B cell (primary cell): ENCODE measurements around the gene COL11A2. TPM values are rescaled to one million over a fixed set of nuclear protein-coding genes. Genes with fewer than 3 reads are reported as not detected.

ENCODE experiments used
- ATAC-seq: fragments of 200-7000 bp; cut with Tn5 transposase; one replicate; pipeline ENCODE4 v1.10.0; 2021; ENCODE audit warnings: low read depth, mild to moderate bottlenecking, moderate number of reproducible peaks, moderate library complexity
- CTCF ChIA-PET: fragments of 350-600 bp; sonication (Branson Sonifier 250); formaldehyde crosslinking; loops from one replicate; lab custom pipeline; 2021; ENCODE audit warnings: antibody characterized with exemption, inconsistent platforms; lab: Charles Lee
- POLR2A ChIA-PET: fragments of 350-600 bp; sonication (Branson Sonifier 250); formaldehyde crosslinking; loops from one replicate; lab custom pipeline; 2021; ENCODE audit warnings: antibody characterized with exemption; lab: Charles Lee
- DNase-seq: peaks from one replicate; pipeline ENCODE4 v3.0.0; 2013
- H2AFZ ChIP-seq: 2 replicates; pipeline ENCODE4 v1.6.1; 2012; ENCODE audit warnings: mild to moderate bottlenecking, low read depth, low read length; ENCODE audit not compliant: insufficient read depth, poor library complexity, severe bottlenecking
- H3K27ac ChIP-seq, 2 donors: 1 replicate in 1 of 2; 2 replicates in 1 of 2; pipeline ENCODE4 v1.5.1; 2012 to 2013; ENCODE audit warnings: low read length in 2 of 2, mild to moderate bottlenecking in 2 of 2, moderate library complexity in 1 of 2
- H3K27me3 ChIP-seq, 4 experiments: fragments of 200-600 bp in 1 of 4; sonication (generic) in 1 of 4; replicated peaks in 1 of 4; 1 replicate in 2 of 4; 2 replicates in 2 of 4; pipeline versions ENCODE4 v1.6.1 to v1.7.0; 2013 to 2016; ENCODE audit warnings: low read length in 3 of 4, mild to moderate bottlenecking in 2 of 4, mixed read lengths in 1 of 4, moderate library complexity in 1 of 4; ENCODE audit not compliant: insufficient read depth in 4 of 4, control insufficient read depth in 3 of 4; ENCODE audit errors: control extremely low read depth in 1 of 4
- H3K36me3 ChIP-seq, 2 experiments: replicated peaks in 1 of 2; 1 replicate in 1 of 2; 2 replicates in 1 of 2; pipeline versions ENCODE4 v1.6.1 to v1.7.1; 2013; ENCODE audit warnings: low read length in 1 of 2; ENCODE audit not compliant: insufficient read depth in 2 of 2, control insufficient read depth in 1 of 2; ENCODE audit errors: control extremely low read depth in 1 of 2, extremely low read depth in 1 of 2
- H3K4me1 ChIP-seq, 2 donors: fragments of 200-600 bp in 1 of 2; sonication (generic) in 1 of 2; 1 replicate in 1 of 2; 2 replicates in 1 of 2; pipeline versions ENCODE4 v1.5.1 to v1.6.1; 2013 to 2017; ENCODE audit warnings: low read length in 2 of 2; ENCODE audit not compliant: control insufficient read depth in 2 of 2, insufficient read depth in 2 of 2
- H3K4me2 ChIP-seq: replicated peaks from 2 replicates; pipeline ENCODE3; 2012; ENCODE audit warnings: mild to moderate bottlenecking, low read depth, low read length; ENCODE audit not compliant: poor library complexity, severe bottlenecking
- H3K4me3 ChIP-seq, 5 experiments: fragments of 200-600 bp in 1 of 5; sonication (generic) in 1 of 5; 1 replicate in 3 of 5; 2 replicates in 2 of 5; pipeline versions ENCODE4 v1.5.1 to v1.7.0; 2011 to 2016; ENCODE audit warnings: low read length in 4 of 5, mild to moderate bottlenecking in 4 of 5, low read depth in 2 of 5, control low read depth in 1 of 5, moderate library complexity in 1 of 5; ENCODE audit not compliant: insufficient read depth in 1 of 5; ENCODE audit errors: control extremely low read depth in 1 of 5, extremely low read depth in 1 of 5
- H3K79me2 ChIP-seq: fragments of 200-600 bp; sonication (generic); one replicate; pipeline ENCODE4 v1.6.0; 2016; ENCODE audit warnings: low read length; ENCODE audit not compliant: control insufficient read depth, insufficient read depth
- H3K9ac ChIP-seq: fragments of 200-600 bp; sonication (generic); 2 replicates; pipeline ENCODE4 v1.6.1; 2017; ENCODE audit warnings: mild to moderate bottlenecking, low read length, moderate library complexity
- H3K9me3 ChIP-seq, 3 donors: one replicate each; pipeline versions ENCODE4 v1.6.1 to v1.7.1; 2013; ENCODE audit warnings: low read length in 2 of 3; ENCODE audit not compliant: control insufficient read depth in 2 of 3, insufficient read depth in 1 of 3; ENCODE audit errors: control extremely low read depth in 1 of 3
- H4K20me1 ChIP-seq: 2 replicates; pipeline ENCODE4 v1.6.0; 2012; ENCODE audit warnings: mild to moderate bottlenecking, low read length; ENCODE audit not compliant: insufficient read depth, control insufficient read depth, poor library complexity, severe bottlenecking
- H3K27ac Mint-ChIP-seq: one replicate; pipeline ENCODE4 v1.8.0; 2021; ENCODE audit warnings: mixed read lengths
- H3K27me3 Mint-ChIP-seq: one replicate; pipeline ENCODE4 v1.8.0; 2021; ENCODE audit warnings: mixed read lengths
- H3K4me1 Mint-ChIP-seq: one replicate; pipeline ENCODE4 v1.8.0; 2021; ENCODE audit warnings: mixed read lengths
- H3K4me3 Mint-ChIP-seq: one replicate; pipeline ENCODE4 v1.8.0; 2021; ENCODE audit warnings: mixed read lengths
- H3K9me3 Mint-ChIP-seq: one replicate; pipeline ENCODE4 v1.8.0; 2022; ENCODE audit warnings: mixed read lengths; ENCODE audit not compliant: insufficient read depth
- EZH2 ChIP-seq: IDR thresholded peaks from 2 replicates; pipeline ENCODE4 v1.6.1; 2012; ENCODE audit warnings: borderline replicate concordance, low read depth, mild to moderate bottlenecking, moderate library complexity, low read length; ENCODE audit not compliant: insufficient read depth, poor library complexity, severe bottlenecking
- WGBS: methylation state at CpG from one replicate; pipeline ENCODE4 v1.1.5; 2013; ENCODE audit warnings: missing lambda C conversion rate; ENCODE audit not compliant: insufficient coverage; 5-methylcytosine and 5-hydroxymethylcytosine counted together
- intact Hi-C: fragments of 100-400 bp; cut with micrococcal nuclease; formaldehyde crosslinking; loops from one replicate; pipeline ENCODE4 v1.10.0; 2022
- polyA plus RNA-seq: library from polyadenylated mRNA; depleted of rRNA; stranded (reverse); fragments of >200 nt; gene quantifications from 2 replicates; pipeline ENCODE4 v1.2.3, GENCODE V29; 2012
- total RNA-seq, 2 donors: library from RNA; stranded (reverse); fragments of 120-200 nt in 1 of 2; gene quantifications; 1 replicate in 1 of 2; 2 replicates in 1 of 2; pipeline versions ENCODE4 v1.2.3 to v1.2.4, GENCODE V29; 2013 to 2022
- TF ChIP-seq, protein P1 (sequence below): fragments of 200-600 bp; IDR thresholded peaks from one replicate; pipeline ENCODE4 v1.8.0; 2022; ENCODE audit warnings: antibody characterized with exemption, mild to moderate bottlenecking

The COL11A2 gene
- total and polyA plus RNA-seq, 2 donors (not counting 1 experiment from before 2014, with no cell fraction given), result 0.39 to 0.82 TPM

DNA sequence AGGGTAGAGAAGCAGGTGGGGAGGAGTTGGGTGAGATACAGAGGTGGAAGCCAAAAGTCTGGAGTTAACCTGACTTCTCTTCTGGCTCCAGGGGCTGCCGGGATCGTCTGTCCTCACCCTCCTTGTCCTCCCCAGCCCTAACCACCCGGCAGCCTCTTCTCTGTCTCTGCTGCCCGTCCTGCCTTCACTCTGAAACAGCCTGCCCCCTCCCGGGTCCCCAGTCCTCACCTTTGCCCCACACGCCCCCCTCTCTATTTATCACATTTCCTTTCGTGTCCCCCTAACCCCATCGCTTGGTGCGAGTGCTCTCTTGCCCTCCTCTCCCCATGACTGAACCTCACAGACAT lies 21.7 kb upstream of the COL11A2 start:
- intact Hi-C loops, result no loop called here
- peak overlapping the region; percentile 70 for H3K4me2 ChIP-seq
- H3K4me1 Mint-ChIP-seq, result peaks cover 25% of the 10 kb centered on the region

More for the DNA sequence above, 21.7 kb upstream of the COL11A2 start:
- peaks cover 0 to 20% of the 10 kb centered on the region in 2 experiments for H3K36me3 ChIP-seq
- ATAC-seq, result no peak
- TF ChIP-seq EZH2, result no peak
- TF ChIP-seq, protein P1, sequence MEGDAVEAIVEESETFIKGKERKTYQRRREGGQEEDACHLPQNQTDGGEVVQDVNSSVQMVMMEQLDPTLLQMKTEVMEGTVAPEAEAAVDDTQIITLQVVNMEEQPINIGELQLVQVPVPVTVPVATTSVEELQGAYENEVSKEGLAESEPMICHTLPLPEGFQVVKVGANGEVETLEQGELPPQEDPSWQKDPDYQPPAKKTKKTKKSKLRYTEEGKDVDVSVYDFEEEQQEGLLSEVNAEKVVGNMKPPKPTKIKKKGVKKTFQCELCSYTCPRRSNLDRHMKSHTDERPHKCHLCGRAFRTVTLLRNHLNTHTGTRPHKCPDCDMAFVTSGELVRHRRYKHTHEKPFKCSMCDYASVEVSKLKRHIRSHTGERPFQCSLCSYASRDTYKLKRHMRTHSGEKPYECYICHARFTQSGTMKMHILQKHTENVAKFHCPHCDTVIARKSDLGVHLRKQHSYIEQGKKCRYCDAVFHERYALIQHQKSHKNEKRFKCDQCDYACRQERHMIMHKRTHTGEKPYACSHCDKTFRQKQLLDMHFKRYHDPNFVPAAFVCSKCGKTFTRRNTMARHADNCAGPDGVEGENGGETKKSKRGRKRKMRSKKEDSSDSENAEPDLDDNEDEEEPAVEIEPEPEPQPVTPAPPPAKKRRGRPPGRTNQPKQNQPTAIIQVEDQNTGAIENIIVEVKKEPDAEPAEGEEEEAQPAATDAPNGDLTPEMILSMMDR, result no peak
- Mint-ChIP-seq H3K9me3 (no peaks in the 10 kb centered on the region), H3K27ac (no peak overlapping the region), H3K27me3 (peaks cover 43% of the 10 kb centered on the region), H3K4me3 (peak overlapping the region; percentile 78)
- H3K79me2 ChIP-seq, result peaks cover 10% of the 10 kb centered on the region
- peak overlapping the region in 2 of 5 experiments; percentile 23 to 25 for H3K4me3 ChIP-seq
- H4K20me1 ChIP-seq, result no peaks in the 10 kb centered on the region
- peaks cover 17 to 18% of the 10 kb centered on the region in 2 donors for H3K4me1 ChIP-seq
- H3K27me3 ChIP-seq, result peaks cover 0 to 40% (median 11%) of the 10 kb centered on the region in 4 experiments
- POLR2A ChIA-PET, result no interaction called here
- H3K9me3 ChIP-seq, result peaks cover 0 to 8% (median 0%) of the 10 kb centered on the region in 3 donors
- DNase-seq, result peak; percentile 20
- no peak overlapping the region for H3K27ac ChIP-seq
- H3K9ac ChIP-seq, result peak overlapping the region; percentile 45
- CTCF ChIA-PET, result no interaction called here
- H2AFZ ChIP-seq, result peak overlapping the region; percentile 8
- 4% methylated on average over 8 of the region's 9 CpGs for WGBS
